Ovary (tissue), 9 donors: ENCODE data around the gene SEC14L2. TPM values are rescaled to one million over a fixed set of nuclear protein-coding genes. Genes with fewer than 3 reads are reported as not detected.
A peak's percentile ranks its signal among the peaks of the same experiment; 100 is the strongest.

ENCODE experiments used
- DNase-seq, 5 donors: peaks; one replicate each; pipeline ENCODE4 v3.0.0-alpha.2; 2019 to 2020
- H3K27ac ChIP-seq, 2 donors: fragments of 200-600 bp; one replicate each; pipeline versions ENCODE4 v1.5.1 to v1.8.0; 2019 to 2022
- H3K27me3 ChIP-seq: fragments of 200-600 bp; one replicate; pipeline ENCODE4 v1.8.0; 2022
- H3K36me3 ChIP-seq: fragments of 200-600 bp; sonication (generic); one replicate; pipeline ENCODE4 v1.5.1; 2019
- H3K4me1 ChIP-seq: one replicate; pipeline ENCODE4 v1.8.1; 2013; ENCODE audit warnings: mild to moderate bottlenecking, moderate library complexity; ENCODE audit not compliant: insufficient read depth
- H3K4me3 ChIP-seq: fragments of 200-600 bp; sonication (generic); one replicate; pipeline ENCODE4 v1.5.1; 2017
- H3K9me3 ChIP-seq, 2 donors: fragments of 200-600 bp in 1 of 2; sonication (generic) in 1 of 2; one replicate each; pipeline versions ENCODE4 v1.5.1 to v1.8.1; 2013 to 2019; ENCODE audit warnings: mild to moderate bottlenecking in 1 of 2, moderate library complexity in 1 of 2
- EP300 ChIP-seq: sonication (generic); formaldehyde crosslinking; IDR thresholded peaks from one replicate; pipeline ENCODE4 v1.6.1; 2017; ENCODE audit warnings: antibody characterized with exemption
- POLR2A ChIP-seq: fragments of 450-650 bp; IDR thresholded peaks from one replicate; pipeline ENCODE4 v1.6.1; 2017; ENCODE audit warnings: antibody characterized with exemption, mild to moderate bottlenecking, moderate library complexity
- WGBS, 3 donors: extraction: QIAGEN DNeasy Blood & Tissue Kit in 1 of 3; methylation state at CpG; one replicate each; pipeline versions ENCODE4 v1.1.5 to v1.1.7; 2013 to 2017; 5-methylcytosine and 5-hydroxymethylcytosine counted together
- intact Hi-C, 4 donors: fragments of 100-400 bp; cut with DNase I; formaldehyde crosslinking; loops; one replicate each; pipeline versions ENCODE4 v1.11.0 to v1.15.1; 2022 to 2023
- polyA plus RNA-seq, 2 donors: library from polyadenylated mRNA; stranded (reverse); fragments of 200-250 nt in 1 of 2; fragments of 350-450 nt in 1 of 2; fragmentation: Illumina TruSeq in 1 of 2; extraction: RNeasy Lipid Tissue Mini Kit (QIAGEN cat#74804) in 1 of 2; gene quantifications; one replicate each; pipeline ENCODE4 v1.2.3, GENCODE V29; 2013 to 2014
- total RNA-seq, 7 donors: library from RNA; depleted of rRNA in 2 of 7; stranded (reverse); fragments of >200 nt in 2 of 7; fragmentation: NEBNext Ultra II Directional in 3 of 7; extraction: Animal tissue kit (Norgen Biotek cat#: 25700) in 3 of 7; gene quantifications; one replicate each; pipeline versions ENCODE4 v1.1.0 to v1.2.4, GENCODE V29; 2016 to 2023
- TF ChIP-seq, protein P1 (sequence below), 3 donors: fragments of 450-650 bp in 2 of 3; fragments of 200-600 bp in 1 of 3; IDR thresholded peaks; one replicate each; pipeline versions ENCODE4 v1.5.1 to v1.8.0; 2016 to 2022; ENCODE audit warnings: antibody characterized with exemption in 3 of 3, mild to moderate bottlenecking in 1 of 3
- donor health status: DM: no; HTN: no; CAD: no; lungs with moderate emphysema.
- donor health status: DM: no; HTN: no; CAD: no.
- donor health status: Bipolar disorder and iron deficiency.
- donor health status: DM: yes; HTN: yes; CAD: no.
- donor health status: DM: no; HTN: no; CAD: no.
- donor health status: DM: yes; HTN: yes; CAD: no.

SEC14L2 gene
- total and polyA plus RNA-seq, 9 donors, result 2.5 to 14.3 (median 8.2) TPM

DNA sequence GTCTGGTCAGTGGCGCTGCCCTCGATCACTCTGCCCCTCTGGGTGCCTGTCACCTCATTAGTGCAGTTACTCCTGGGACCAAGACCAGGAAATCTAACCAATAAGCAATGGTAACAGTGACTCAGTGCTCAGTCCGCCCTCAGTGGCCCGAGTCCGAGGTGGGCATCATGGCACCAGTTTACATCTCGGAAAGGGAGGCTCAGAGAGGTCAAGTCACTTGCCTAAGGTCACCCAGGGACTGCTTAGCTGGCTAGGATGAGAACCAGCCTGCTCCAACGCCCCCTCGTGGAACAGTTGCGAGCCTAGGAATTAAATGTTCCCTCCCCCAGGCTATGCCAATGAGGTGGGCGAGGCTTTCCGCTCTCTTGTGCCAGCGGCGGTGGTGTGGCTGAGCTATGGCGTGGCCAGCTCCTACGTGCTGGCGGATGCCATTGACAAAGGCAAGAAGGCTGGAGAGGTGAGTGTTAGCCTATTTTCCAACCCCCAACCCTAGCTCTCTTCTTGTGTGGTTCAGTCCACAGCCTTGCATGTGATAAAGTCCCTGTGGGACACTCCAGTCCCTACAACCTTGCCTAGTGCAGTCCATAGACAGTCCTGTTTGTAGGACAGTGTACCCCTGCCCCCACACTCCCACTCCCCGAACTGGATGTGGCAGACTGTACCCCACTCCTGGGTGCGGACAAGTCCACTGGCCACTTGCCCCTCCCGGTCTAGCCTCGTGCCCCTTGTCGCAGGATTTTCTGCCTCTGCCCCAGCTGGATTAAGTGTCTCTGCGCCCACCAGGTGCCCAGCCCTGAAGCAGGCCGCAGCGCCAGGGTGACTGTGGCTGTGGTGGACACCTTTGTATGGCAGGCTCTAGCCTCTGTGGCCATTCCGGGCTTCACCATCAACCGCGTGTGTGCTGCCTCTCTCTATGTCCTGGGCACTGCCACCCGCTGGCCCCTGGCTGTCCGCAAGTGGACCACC is 29.9 kb downstream of the SEC14L2 start:
- Histone ChIP-seq H3K4me3 (peak overlapping the region; percentile 55), H3K27ac (peak overlapping the region; percentile 26 to 85), H3K36me3 (no peaks in the 10 kb centered on the region), H3K4me1 (peaks cover 6% of the 10 kb centered on the region), H3K27me3 (no peaks in the 10 kb centered on the region), H3K9me3 (no peaks in the 10 kb centered on the region)
- DNase-seq, result peak; percentile 59 to 75 (median 70)
- 65 to 67% (median 67%) methylated on average over 29 of the region's 29 CpGs for WGBS, 3 donors
- intact Hi-C loops, result loop anchor here in 1 of 4 donors (10.0 kb wide), 1 partner anchor 168 kb away; the partner anchor contains the start of gene PES1
- TF ChIP-seq POLR2A (no peak), EP300 (no peak)
- TF ChIP-seq, protein P1, sequence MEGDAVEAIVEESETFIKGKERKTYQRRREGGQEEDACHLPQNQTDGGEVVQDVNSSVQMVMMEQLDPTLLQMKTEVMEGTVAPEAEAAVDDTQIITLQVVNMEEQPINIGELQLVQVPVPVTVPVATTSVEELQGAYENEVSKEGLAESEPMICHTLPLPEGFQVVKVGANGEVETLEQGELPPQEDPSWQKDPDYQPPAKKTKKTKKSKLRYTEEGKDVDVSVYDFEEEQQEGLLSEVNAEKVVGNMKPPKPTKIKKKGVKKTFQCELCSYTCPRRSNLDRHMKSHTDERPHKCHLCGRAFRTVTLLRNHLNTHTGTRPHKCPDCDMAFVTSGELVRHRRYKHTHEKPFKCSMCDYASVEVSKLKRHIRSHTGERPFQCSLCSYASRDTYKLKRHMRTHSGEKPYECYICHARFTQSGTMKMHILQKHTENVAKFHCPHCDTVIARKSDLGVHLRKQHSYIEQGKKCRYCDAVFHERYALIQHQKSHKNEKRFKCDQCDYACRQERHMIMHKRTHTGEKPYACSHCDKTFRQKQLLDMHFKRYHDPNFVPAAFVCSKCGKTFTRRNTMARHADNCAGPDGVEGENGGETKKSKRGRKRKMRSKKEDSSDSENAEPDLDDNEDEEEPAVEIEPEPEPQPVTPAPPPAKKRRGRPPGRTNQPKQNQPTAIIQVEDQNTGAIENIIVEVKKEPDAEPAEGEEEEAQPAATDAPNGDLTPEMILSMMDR (IDR thresholded peaks at IDR 0.05), result no peak

DNA sequence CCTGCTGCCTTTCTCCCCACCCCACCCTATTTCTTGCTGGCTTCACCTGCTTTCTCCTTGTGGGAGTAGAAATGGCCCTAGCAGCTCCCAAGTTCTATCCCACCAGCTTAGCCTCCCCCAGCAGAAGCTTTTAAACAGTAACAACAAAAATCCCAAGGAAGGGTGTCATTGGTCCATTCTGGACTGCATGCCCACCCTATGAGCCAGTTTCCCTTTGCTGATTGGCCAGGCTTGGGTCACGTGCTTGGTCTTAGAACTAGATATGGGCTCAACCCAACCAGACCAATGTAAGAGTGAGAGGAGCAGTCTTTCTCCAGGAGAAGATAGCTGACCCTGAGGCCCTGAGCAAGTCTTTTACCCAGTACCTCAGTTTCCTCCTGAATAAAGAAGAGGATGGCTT is 31.1 kb downstream of the SEC14L2 start:
- Histone ChIP-seq H3K4me3 (no peak overlapping the region), H3K36me3 (no peaks in the 10 kb centered on the region), H3K4me1 (peaks cover 1% of the 10 kb centered on the region), H3K27ac (no peak overlapping the region), H3K9me3 (no peaks in the 10 kb centered on the region), H3K27me3 (no peaks in the 10 kb centered on the region)
- WGBS, 3 donors, result 68 to 93% (median 83%) methylated on average over 1 of the region's 1 CpG
- intact Hi-C loops, result loop anchor here in 1 of 4 donors (10.0 kb wide), 1 partner anchor 167 kb away; the partner anchor contains the start of gene PES1
- TF ChIP-seq, protein P1 (IDR thresholded peaks at IDR 0.05), result no peak
- no peak for TF ChIP-seq POLR2A
- TF ChIP-seq EP300, result no peak
- no peak for DNase-seq

DNA sequence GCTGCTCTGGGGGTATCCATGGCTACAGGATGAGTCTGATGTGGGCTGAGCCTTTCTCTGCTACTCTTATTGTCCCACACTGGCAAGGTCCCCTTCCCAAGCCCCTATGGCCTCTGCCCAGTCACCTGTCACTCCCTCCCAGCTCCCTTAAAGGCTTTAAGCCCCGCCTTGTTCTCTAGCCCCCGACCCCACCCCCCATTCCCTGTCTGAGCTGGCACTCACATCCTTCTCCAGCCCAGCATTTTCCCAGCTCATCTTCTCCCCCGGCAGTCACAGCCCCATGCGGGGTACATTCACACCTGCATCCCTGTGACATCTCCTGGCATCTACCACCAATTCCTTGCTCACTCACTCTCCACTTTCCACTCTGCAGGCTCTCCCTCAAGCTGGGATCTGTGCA is 33.1 kb downstream of the SEC14L2 start:
- no peak for DNase-seq
- no peaks in the 10 kb centered on the region for H3K36me3 ChIP-seq
- no peak overlapping the region for H3K4me3 ChIP-seq
- H3K9me3 ChIP-seq, result no peaks in the 10 kb centered on the region
- 57 to 65% (median 62%) methylated on average over 4 of the region's 4 CpGs for WGBS, 3 donors
- peaks cover 1% of the 10 kb centered on the region for H3K4me1 ChIP-seq
- no peak overlapping the region for H3K27ac ChIP-seq
- intact Hi-C loops, result loop anchor here in 1 of 4 donors (10.0 kb wide), 1 partner anchor 165 kb away; the partner anchor contains the start of gene PES1
- no peak for TF ChIP-seq EP300
- TF ChIP-seq, protein P1 (IDR thresholded peaks at IDR 0.05), result no peak
- TF ChIP-seq POLR2A, result no peak
- no peaks in the 10 kb centered on the region for H3K27me3 ChIP-seq

GRCh38 chr22:30430933-30431332 is 34.1 kb downstream of the SEC14L2 start:
- H3K4me3 ChIP-seq, result no peak overlapping the region
- H3K9me3 ChIP-seq, result no peaks in the 10 kb centered on the region
- H3K4me1 ChIP-seq, result no peaks in the 10 kb centered on the region
- H3K27ac ChIP-seq, result no peak overlapping the region
- TF ChIP-seq, protein P1 (IDR thresholded peaks at IDR 0.05), result no peak
- TF ChIP-seq EP300 (no peak), POLR2A (no peak)
- DNase-seq, result no peak
- 66 to 79% (median 75%) methylated on average over 4 of the region's 4 CpGs for WGBS, 3 donors
- no peaks in the 10 kb centered on the region for H3K36me3 ChIP-seq
- H3K27me3 ChIP-seq, result no peaks in the 10 kb centered on the region
- intact Hi-C loops, result no loop called here
